SK-N-MC (cell line): ENCODE measurements around the gene AGAP1.

Source experiments
- EZH2 ChIP-seq: fragments of 200-600 bp; sonication (generic); IDR thresholded peaks from one replicate; pipeline ENCODE4 v1.6.1; 2017; ENCODE audit warnings: antibody characterized with exemption
- FOXP2 ChIP-seq: optimal IDR thresholded peaks from 2 replicates; pipeline ENCODE3; 2011; ENCODE audit warnings: mild to moderate bottlenecking, moderate library complexity; ENCODE audit not compliant: insufficient read depth; ENCODE audit errors: extremely low read length, control extremely low read depth
- POLR2AphosphoS5 ChIP-seq: IDR thresholded peaks from 2 replicates; pipeline ENCODE4 v1.6.1; 2012; ENCODE audit warnings: mild to moderate bottlenecking, low read depth, low read length, borderline replicate concordance

DNA sequence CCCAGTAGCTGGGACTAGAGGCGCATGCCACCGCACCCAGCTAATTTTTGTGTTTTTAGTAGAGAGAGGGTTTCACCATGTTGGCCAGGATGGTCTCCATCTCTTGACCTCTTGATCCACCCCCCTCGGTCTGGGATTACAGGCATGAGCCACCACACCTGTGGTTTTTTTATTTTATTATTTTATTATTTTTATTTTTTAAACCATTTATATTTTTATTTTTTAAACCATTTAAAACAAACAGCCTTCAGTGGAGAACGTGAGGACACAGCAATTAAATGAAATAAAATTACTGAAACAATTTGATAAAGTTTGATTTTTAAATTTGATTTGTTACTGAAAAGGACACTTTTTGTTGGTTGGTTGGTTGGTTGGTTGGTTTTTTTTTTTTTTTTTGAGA lies 181.0 kb downstream of the AGAP1 start:
- TF ChIP-seq POLR2AphosphoS5 = no peak
- no peak for TF ChIP-seq EZH2
- TF ChIP-seq FOXP2 = no peak
